CD4-positive, alpha-beta T cell treated with Interleukin-6 at 100 ng/mL for 8 hours (primary cell): ENCODE results near the gene STRIP1.

Experiments used
- DNase-seq: peaks from one replicate; pipeline ENCODE4 v3.0.0-alpha.2; 2020; ENCODE audit warnings: mixed read lengths, low spot score

The STRIP1 gene

GRCh38 chr1:110097507-110098221, 63.2 kb downstream of the STRIP1 start:
- DNase-seq, result no peak

GRCh38 chr1:110098222-110099026, 64.0 kb downstream of the STRIP1 start:
- DNase-seq, result no peak

GRCh38 chr1:110100335-110100734, 65.9 kb downstream of the STRIP1 start:
- no peak for DNase-seq

GRCh38 chr1:110102081-110102480, 67.7 kb downstream of the STRIP1 start:
- no peak for DNase-seq
